Cardiac ventricle fibroblast (primary cell): ENCODE measurements around the gene SPOP. TPM values are rescaled to one million over a fixed set of nuclear protein-coding genes. Genes with fewer than 3 reads are reported as not detected.

Source experiments
- total RNA-seq: library from RNA; depleted of rRNA; stranded (reverse); fragments of >200 nt; gene quantifications from 2 replicates; pipeline ENCODE4 v1.2.3, GENCODE V29; 2015

The SPOP gene
- total RNA-seq: 23.7 and 47.6 TPM in 2 replicates

GRCh38 chr17:49677933-49678847 lies at the start of gene SPOP:
TSS of gene SPOP (minus strand) at chr17:49678097. CDS start at chr17:49622810, 55,287 bp downstream.

DNA sequence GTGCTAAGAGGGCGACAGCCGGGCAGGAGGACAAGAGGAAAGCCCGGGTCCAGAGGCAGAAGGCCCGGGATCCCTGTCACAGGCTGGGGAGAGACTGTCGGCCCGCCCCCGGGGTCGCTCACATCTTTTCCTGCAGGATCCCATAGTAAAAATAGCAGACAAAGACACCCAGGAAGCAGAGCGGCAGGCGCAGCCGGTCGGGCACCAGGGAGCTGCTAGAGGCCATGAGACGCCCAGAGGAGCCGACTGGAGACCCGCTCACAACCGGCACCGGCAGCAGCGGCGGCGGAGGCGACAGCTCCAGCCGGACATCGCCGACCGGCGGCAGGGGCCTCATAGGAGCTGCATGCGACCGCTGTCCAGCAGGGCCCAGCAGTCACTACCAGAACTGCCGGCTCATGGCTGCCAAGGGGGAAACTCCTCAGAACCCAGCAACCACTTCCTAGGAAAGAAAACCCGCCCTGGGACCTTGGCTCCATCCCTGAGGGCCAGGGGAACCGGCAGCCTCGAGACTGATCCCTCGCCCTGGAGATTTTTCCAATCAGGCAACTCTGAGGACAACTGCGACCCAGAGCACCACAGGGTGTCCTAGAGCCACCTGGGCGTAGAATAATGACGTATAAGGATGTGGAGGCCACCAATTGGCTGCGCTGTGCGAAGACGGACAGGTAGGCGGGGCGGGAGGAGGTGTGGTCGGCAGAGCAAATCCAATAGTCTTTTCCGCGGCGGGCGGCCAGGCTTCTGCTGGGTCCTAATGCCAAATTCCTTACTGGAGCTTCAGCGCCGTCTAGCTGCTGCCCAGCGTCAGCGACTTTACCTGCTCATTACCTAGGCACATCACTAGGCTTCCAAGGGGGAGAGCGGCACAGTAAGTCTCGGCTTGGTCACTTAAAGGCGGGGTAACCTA lies 30.0 kb upstream of the SPOP start, which contains the start of gene SLC35B1:
SLC35B1 (minus strand) TSS at position 357 of the 907 bp plus-strand sequence; CDS start at position 226, 131 bp downstream.

GRCh38 chr17:49575679-49576087 lies 102.2 kb downstream of the SPOP start, which contains the start of gene NXPH3:
TSS of gene NXPH3 (plus strand) at chr17:49575871. CDS start at chr17:49576220, 349 bp downstream.

Other genes with a start within 250 kb of the SPOP start
- gene NGFR, start 182.8 kb downstream of the SPOP start, total RNA-seq: 9.6 and 9.8 TPM in 2 replicates
- 0.54 and 0.81 TPM in 2 replicates for gene NXPH3, start 102.2 kb downstream of the SPOP start, total RNA-seq
- gene SLC35B1, start 29.9 kb upstream of the SPOP start, total RNA-seq: 24.2 and 29.4 TPM in 2 replicates
- gene FAM117A, start 86.0 kb upstream of the SPOP start, total RNA-seq: 5.5 and 7.0 TPM in 2 replicates
- gene KAT7, start 110.6 kb upstream of the SPOP start, total RNA-seq: 22.2 and 23.3 TPM in 2 replicates
- not detected in 2 replicates for gene TAC4, start 170.0 kb upstream of the SPOP start, total RNA-seq